HepG2 (cell line): Measurements from ENCODE around the gene CMPK1. TPM values are rescaled to one million over a fixed set of nuclear protein-coding genes. Genes with fewer than 3 reads are reported as not detected.
A peak's percentile ranks its signal among the peaks of the same experiment; 100 is the strongest.

ENCODE experiments used
- ARID3A ChIP-seq: IDR thresholded peaks from 2 replicates; pipeline ENCODE4 v1.6.1; 2012; ENCODE audit warnings: low read depth, low read length, improper control_type of control experiment
- DNMT1 ChIP-seq: sonication (generic); formaldehyde crosslinking; IDR thresholded peaks from 2 replicates; pipeline ENCODE4 v1.5.1; 2020; ENCODE audit warnings: mild to moderate bottlenecking, missing genetic modification reagents
- ELF1 ChIP-seq: sonication (generic); formaldehyde crosslinking; IDR thresholded peaks from 2 replicates; pipeline ENCODE4 v1.4.0; 2020; ENCODE audit warnings: missing genetic modification reagents
- FIP1L1 ChIP-seq: fragments of 200-400 bp; formaldehyde crosslinking; IDR thresholded peaks from 2 replicates; pipeline ENCODE4 v1.6.1; 2018; ENCODE audit warnings: low read depth, mild to moderate bottlenecking, low read length, moderate library complexity, borderline replicate concordance; ENCODE audit not compliant: insufficient read depth
- GABPB1 ChIP-seq: IDR thresholded peaks from 2 replicates; pipeline ENCODE4 v1.6.1; 2016; ENCODE audit warnings: mild to moderate bottlenecking, missing genetic modification reagents, moderate library complexity, missing compliant biosample characterization
- KAT8 ChIP-seq: IDR thresholded peaks from 2 replicates; pipeline ENCODE4 v1.6.1; 2016; ENCODE audit warnings: missing genetic modification reagents, missing compliant biosample characterization
- MTERF4 ChIP-seq: sonication (generic); formaldehyde crosslinking; IDR thresholded peaks from 2 replicates; pipeline ENCODE4 v1.8.0; 2023; ENCODE audit warnings: mild to moderate bottlenecking, missing genetic modification reagents
- NFE2L2 ChIP-seq: fragments of 150-350 bp; IDR thresholded peaks from 2 replicates; pipeline ENCODE4 v1.6.1; 2014; ENCODE audit warnings: low read length
- NFIC ChIP-seq: IDR thresholded peaks from 2 replicates; pipeline ENCODE4 v1.6.1; 2012; ENCODE audit warnings: mild to moderate bottlenecking, low read length, inconsistent platforms
- NKX3-1 ChIP-seq: sonication (generic); formaldehyde crosslinking; IDR thresholded peaks from 2 replicates; pipeline ENCODE4 v1.5.0; 2020; ENCODE audit warnings: missing genetic modification reagents
- NR2F1 ChIP-seq, 2 experiments: fragments of 450-650 bp in 1 of 2; formaldehyde crosslinking in 1 of 2; IDR thresholded peaks; 2 replicates each; pipeline versions ENCODE4 v1.5.0 to v1.6.1; 2016 to 2020; ENCODE audit warnings: mild to moderate bottlenecking in 1 of 2, missing compliant biosample characterization in 1 of 2, missing genetic modification reagents in 1 of 2, moderate library complexity in 1 of 2
- PRMT3 ChIP-seq: sonication (generic); formaldehyde crosslinking; IDR thresholded peaks from 2 replicates; pipeline ENCODE4 v1.8.1; 2022; ENCODE audit warnings: low read depth, mild to moderate bottlenecking, moderate library complexity, missing genetic modification reagents, borderline replicate concordance
- RNF219 ChIP-seq: sonication (generic); formaldehyde crosslinking; IDR thresholded peaks from 2 replicates; pipeline ENCODE4 v1.5.0; 2020; ENCODE audit warnings: mild to moderate bottlenecking, missing genetic modification reagents
- SNAI1 ChIP-seq: sonication (generic); formaldehyde crosslinking; IDR thresholded peaks from 2 replicates; pipeline ENCODE4 v1.5.0; 2020; ENCODE audit warnings: mild to moderate bottlenecking, missing genetic modification reagents, borderline replicate concordance
- SPEN ChIP-seq: sonication (generic); formaldehyde crosslinking; IDR thresholded peaks from 2 replicates; pipeline ENCODE4 v1.5.1; 2020; ENCODE audit warnings: low read depth, mild to moderate bottlenecking, missing genetic modification reagents
- SRSF4 ChIP-seq: fragments of 200-400 bp; formaldehyde crosslinking; IDR thresholded peaks from one replicate; pipeline ENCODE4 v1.6.1; 2018; ENCODE audit warnings: mild to moderate bottlenecking, low read depth, low read length, moderate library complexity; ENCODE audit not compliant: poor library complexity, severe bottlenecking
- XRCC5 ChIP-seq: fragments of 200-400 bp; formaldehyde crosslinking; optimal IDR thresholded peaks from 2 replicates; pipeline ENCODE3; 2017; ENCODE audit warnings: mild to moderate bottlenecking, low read length
- ZNF546 ChIP-seq: sonication (generic); formaldehyde crosslinking; conservative IDR thresholded peaks from 2 replicates; pipeline ENCODE4 v1.8.1; 2023; ENCODE audit warnings: mild to moderate bottlenecking, missing genetic modification reagents
- ZNF574 ChIP-seq: sonication (generic); formaldehyde crosslinking; IDR thresholded peaks from 2 replicates; pipeline ENCODE4 v1.4.0; 2020; ENCODE audit warnings: missing genetic modification reagents
- ZNF652 ChIP-seq: IDR thresholded peaks from 2 replicates; pipeline ENCODE4 v1.6.1; 2016; ENCODE audit warnings: low read depth, borderline replicate concordance
- ZNF7 ChIP-seq: IDR thresholded peaks from 2 replicates; pipeline ENCODE4 v1.6.1; 2016; ENCODE audit warnings: missing biosample characterization, missing genetic modification reagents
- ZNF83 ChIP-seq: sonication (generic); formaldehyde crosslinking; IDR thresholded peaks from 2 replicates; pipeline ENCODE4 v1.4.0; 2020; ENCODE audit warnings: missing genetic modification reagents, mild to moderate bottlenecking, borderline replicate concordance
- ZNF878 ChIP-seq: sonication (generic); formaldehyde crosslinking; IDR thresholded peaks from 2 replicates; pipeline ENCODE4 v1.8.1; 2023; ENCODE audit warnings: mild to moderate bottlenecking, missing genetic modification reagents, moderate library complexity
- polyA plus RNA-seq, 8 experiments: library from polyadenylated mRNA; depleted of rRNA in 3 of 8; stranded (reverse) in 7 of 8; unstranded in 1 of 8; fragments of >200 nt; fragmentation: Illumina TruSeq in 4 of 8; extraction: Trizol in 4 of 8; gene quantifications; 2 replicates each; pipeline versions ENCODE4 v1.2.1 to v1.2.3, GENCODE V29; 2011 to 2016; ENCODE audit warnings: low read depth in 4 of 8, missing spikeins in 1 of 8, mixed read lengths in 1 of 8; ENCODE audit not compliant: insufficient read depth in 1 of 8
- total RNA-seq, 5 experiments: library from RNA; depleted of rRNA; stranded (reverse); fragments of >200 nt; fragmentation: Illumina TruSeq; extraction: Trizol; gene quantifications; 2 replicates each; pipeline ENCODE4 v1.2.3, GENCODE V29; 2016; ENCODE audit warnings: low read depth in 1 of 5

Gene CMPK1
- total and polyA plus RNA-seq, 2 of the 13 experiments (the other 11 are each of a cell fraction or from before 2014, with no cell fraction given), result 38.3 to 92.0 TPM

- TF ChIP-seq DNMT1 (CRISPR knock-in tag) (no peak), ZNF83 (CRISPR knock-in tag) (no peak), ZNF652 (CRISPR knock-in tag) (0 out of 2 replicates have a peak, but pooled peaks have one; percentile 5), MTERF4 (CRISPR knock-in tag) (no peak), ZNF574 (CRISPR knock-in tag) (no peak), ELF1 (CRISPR knock-in tag) (peak; percentile 72), FIP1L1 (no peak), ZNF7 (CRISPR knock-in tag) (no peak), RNF219 (CRISPR knock-in tag) (no peak), SNAI1 (CRISPR knock-in tag) (no peak), XRCC5 (no peak), SPEN (CRISPR knock-in tag) (peak; percentile 22; the same call in 1 of the 2 replicates), NKX3-1 (CRISPR knock-in tag) (no peak; the same call in 1 of the 2 replicates), NR2F1 (CRISPR knock-in tag; IDR thresholded peaks at IDR 0.05) (peak in 1 of 2 experiments; percentile 12; a peak in 1 of 4 replicates), KAT8 (peak; percentile 52; the same call in 1 of the 2 replicates), GABPB1 (peak; percentile 80; the same call in 1 of the 2 replicates), ARID3A (no peak), NFIC (no peak), ZNF878 (CRISPR knock-in tag) (0 out of 2 replicates have a peak, but pooled peaks have one; percentile 4), SRSF4 (no peak), PRMT3 (CRISPR knock-in tag) (no peak), ZNF546 (no peak), NFE2L2 (no peak)
Observed at GRCh38 chr1:47334765-47335435, 1.3 kb downstream of the CMPK1 start (continued).
